SK-N-SH (cell line): ENCODE data around the gene GPR55. TPM values are rescaled to one million over a fixed set of nuclear protein-coding genes. Genes with fewer than 3 reads are reported as not detected.

ENCODE experiments used
- CTCF ChIA-PET: fragments of 300-600, 350-600 bp; formaldehyde crosslinking; extraction: SDS; loops from one replicate; lab custom pipeline; 2021; lab: Yijun Ruan, JAX
- POLR2A ChIA-PET: fragments of 350-600 bp; sonication (Branson Sonifier 250); formaldehyde crosslinking; extraction: SDS; loops from one replicate; lab custom pipeline; 2020; ENCODE audit warnings: antibody characterized with exemption, inconsistent platforms; lab: Yijun Ruan, JAX
- DNase-seq: peaks from one replicate; pipeline ENCODE4 v3.0.0; 2012
- H2AFZ ChIP-seq: fragments of 200-600 bp; sonication (generic); 2 replicates; pipeline ENCODE4 v1.8.1; 2016; ENCODE audit warnings: antibody characterized with exemption, mild to moderate bottlenecking, low read depth
- H3F3A ChIP-seq: fragments of 200-600 bp; sonication (generic); replicated peaks from 2 replicates; pipeline ENCODE3; 2016; ENCODE audit warnings: antibody characterized with exemption, mild to moderate bottlenecking; ENCODE audit not compliant: insufficient read depth
- H3K27ac ChIP-seq, 2 experiments: fragments of 200-500 bp in 1 of 2; fragments of 200-600 bp in 1 of 2; sonication (Bioruptor generic) in 1 of 2; sonication (generic), shearing (Covaris generic) in 1 of 2; 2 replicates each; pipeline versions ENCODE4 v1.5.1 to v1.6.1; 2014 to 2016; ENCODE audit warnings: low read depth in 2 of 2, inconsistent platforms in 1 of 2, low read length in 1 of 2, mild to moderate bottlenecking in 1 of 2, mixed read lengths in 1 of 2
- H3K27me3 ChIP-seq: fragments of 200-600 bp; sonication (generic), shearing (Covaris generic); 2 replicates; pipeline ENCODE4 v1.6.1; 2016; ENCODE audit warnings: mixed run types; ENCODE audit not compliant: insufficient read depth
- H3K36me3 ChIP-seq, 2 experiments: fragments of 200-500 bp in 1 of 2; fragments of 200-600 bp in 1 of 2; sonication (Bioruptor generic) in 1 of 2; sonication (generic) in 1 of 2; replicated peaks in 1 of 2; 2 replicates each; pipeline versions ENCODE3 to v1.5.1; 2014 to 2016; ENCODE audit warnings: low read length in 1 of 2, mild to moderate bottlenecking in 1 of 2; ENCODE audit not compliant: insufficient read depth in 2 of 2, control insufficient read depth in 1 of 2
- H3K4me1 ChIP-seq, 2 experiments: fragments of 200-500 bp in 1 of 2; fragments of 200-600 bp in 1 of 2; sonication (Bioruptor generic) in 1 of 2; sonication (generic), shearing (Covaris generic) in 1 of 2; 2 replicates each; pipeline versions ENCODE4 v1.5.1 to v1.6.1; 2014 to 2016; ENCODE audit warnings: low read depth in 1 of 2, low read length in 1 of 2, mixed run types in 1 of 2; ENCODE audit not compliant: insufficient read depth in 2 of 2, control insufficient read depth in 1 of 2
- H3K4me2 ChIP-seq: fragments of 200-600 bp; sonication (generic), shearing (Covaris generic); 2 replicates; pipeline ENCODE4 v1.6.1; 2017; ENCODE audit warnings: mixed run types
- H3K4me3 ChIP-seq, 2 experiments: fragments of 200-500 bp in 1 of 2; fragments of 200-600 bp in 1 of 2; sonication (Bioruptor generic) in 1 of 2; sonication (generic), shearing (Covaris generic) in 1 of 2; 2 replicates each; pipeline versions ENCODE4 v1.5.1 to v1.8.1; 2014 to 2016; ENCODE audit warnings: low read depth in 2 of 2, inconsistent platforms in 1 of 2, low read length in 1 of 2, mild to moderate bottlenecking in 1 of 2, mixed read lengths in 1 of 2, moderate library complexity in 1 of 2
- H3K79me2 ChIP-seq: fragments of 200-600 bp; sonication (generic); 2 replicates; pipeline ENCODE4 v1.8.1; 2017; ENCODE audit warnings: mild to moderate bottlenecking; ENCODE audit not compliant: insufficient read depth
- H3K9ac ChIP-seq: fragments of 200-600 bp; sonication (generic); 2 replicates; pipeline ENCODE4 v1.6.1; 2017; ENCODE audit warnings: mixed run types
- H3K9me2 ChIP-seq: fragments of 200-600 bp; sonication (generic); 2 replicates; pipeline ENCODE4 v1.6.1; 2017; ENCODE audit warnings: mixed run types
- H3K9me3 ChIP-seq: fragments of 200-600 bp; sonication (generic); 2 replicates; pipeline ENCODE4 v1.6.1; 2017; ENCODE audit warnings: mixed run types, mild to moderate bottlenecking, moderate library complexity
- H4K20me1 ChIP-seq: fragments of 200-600 bp; sonication (generic); 2 replicates; pipeline ENCODE4 v1.6.1; 2017; ENCODE audit warnings: mild to moderate bottlenecking, mixed run types; ENCODE audit not compliant: insufficient read depth
- ELF1 ChIP-seq: IDR thresholded peaks from 2 replicates; pipeline ENCODE4 v1.4.0; 2012
- EZH2phosphoT487 ChIP-seq: fragments of 200-600 bp; sonication (generic); IDR thresholded peaks from 2 replicates; pipeline ENCODE4 v1.6.1; 2017; ENCODE audit warnings: low read depth, mixed run types, mild to moderate bottlenecking, antibody characterized with exemption, moderate library complexity, borderline replicate concordance
- FOXJ3 ChIP-seq: sonication (generic); formaldehyde crosslinking; IDR thresholded peaks from 2 replicates; pipeline ENCODE4 v1.5.1; 2020; ENCODE audit warnings: mild to moderate bottlenecking, missing genetic modification reagents
- FOXM1 ChIP-seq: IDR thresholded peaks from 2 replicates; pipeline ENCODE4 v1.4.0; 2012; ENCODE audit warnings: low read depth, mild to moderate bottlenecking
- GABPA ChIP-seq: IDR thresholded peaks from 2 replicates; pipeline ENCODE4 v1.4.0; 2012; ENCODE audit warnings: low read depth, mild to moderate bottlenecking
- GATA2 ChIP-seq: sonication (generic); formaldehyde crosslinking; IDR thresholded peaks from 2 replicates; pipeline ENCODE4 v1.5.0; 2020; ENCODE audit warnings: mild to moderate bottlenecking, missing genetic modification reagents
- IRF3 ChIP-seq: fragments of 150-350 bp; IDR thresholded peaks from 2 replicates; pipeline ENCODE4 v1.6.1; 2016; ENCODE audit warnings: mild to moderate bottlenecking, low read depth, low read length
- JUND ChIP-seq: IDR thresholded peaks from 2 replicates; pipeline ENCODE4 v1.4.0; 2012
- NRF1 ChIP-seq: IDR thresholded peaks from 2 replicates; pipeline ENCODE4 v1.6.1; 2012; ENCODE audit warnings: low read depth, mild to moderate bottlenecking, low read length
- PBX3 ChIP-seq: IDR thresholded peaks from 2 replicates; pipeline ENCODE4; 2012
- RAD21 ChIP-seq: IDR thresholded peaks from 2 replicates; pipeline ENCODE4 v1.6.1; 2012; ENCODE audit warnings: mild to moderate bottlenecking, low read length
- REST ChIP-seq: IDR thresholded peaks from 2 replicates; pipeline ENCODE4 v1.6.1; 2012; ENCODE audit warnings: mild to moderate bottlenecking, low read depth, low read length, moderate library complexity
- RFX5 ChIP-seq: IDR thresholded peaks from 2 replicates; pipeline ENCODE4 v1.6.1; 2012; ENCODE audit warnings: mild to moderate bottlenecking, improper control_type of control experiment, low read length
- SIN3A ChIP-seq: IDR thresholded peaks from 2 replicates; pipeline ENCODE4 v1.6.1; 2012; ENCODE audit warnings: low read depth, mild to moderate bottlenecking, low read length, moderate library complexity, borderline replicate concordance
- TEAD4 ChIP-seq: IDR thresholded peaks from 2 replicates; pipeline ENCODE4 v1.4.0; 2012; ENCODE audit warnings: mild to moderate bottlenecking, borderline replicate concordance; ENCODE audit not compliant: insufficient read depth
- USF1 ChIP-seq: IDR thresholded peaks from 2 replicates; pipeline ENCODE4 v1.4.0; 2012; ENCODE audit warnings: low read depth, borderline replicate concordance
- USF2 ChIP-seq: fragments of 150-350 bp; IDR thresholded peaks from 2 replicates; pipeline ENCODE4 v1.6.1; 2017; ENCODE audit warnings: antibody characterized with exemption, low read length, low read depth, borderline replicate concordance
- YY1 ChIP-seq: IDR thresholded peaks from 2 replicates; pipeline ENCODE4 v1.4.0; 2012; ENCODE audit warnings: low read depth, mild to moderate bottlenecking
- WGBS: methylation state at CpG from one replicate; pipeline ENCODE4 v1.1.6; 2017; ENCODE audit warnings: low lambda C conversion rate; 5-methylcytosine and 5-hydroxymethylcytosine counted together
- polyA plus RNA-seq, 3 experiments: library from polyadenylated mRNA; depleted of rRNA; stranded (reverse); fragments of >200 nt; gene quantifications; 2 replicates each; pipeline ENCODE4 v1.2.3, GENCODE V29; 2012

Gene GPR55
- polyA plus RNA-seq, 1 of the 3 experiments (the other 2 are of a cell fraction), result not detected

- no peak overlapping the region for H3K4me3 ChIP-seq
- H3K4me1 ChIP-seq, result peaks cover 0 to 9% of the 10 kb centered on the region in 2 experiments; a peak in 1 of 4 replicates
- H3K4me2 ChIP-seq, result no peak overlapping the region
- ChIA-PET CTCF (interaction anchor here (0.7 to 2.2 kb wide), 5 partner anchors 8 to 36 kb away, joined by 3 to 11 read pairs (median 8); partner anchors contain the start of gene ITM2C), POLR2A (no interaction called here)
- WGBS, result 92% methylated on average over 19 of the region's 20 CpGs
- no peaks in the 10 kb centered on the region for H3K9me3 ChIP-seq
- H3K36me3 ChIP-seq, result peaks cover 0 to 42% of the 10 kb centered on the region in 2 experiments
- H3K9ac ChIP-seq, result no peak overlapping the region
- no peaks in the 10 kb centered on the region for H3K79me2 ChIP-seq
- no peak overlapping the region for H3K27ac ChIP-seq
- H3K27me3 ChIP-seq, result no peaks in the 10 kb centered on the region
- H3K9me2 ChIP-seq, result no peaks in the 10 kb centered on the region
- H2AFZ ChIP-seq, result no peak overlapping the region
- TF ChIP-seq JUND, result no peak
- TF ChIP-seq EZH2phosphoT487, result no peak
- no peak for TF ChIP-seq GABPA
- no peak for TF ChIP-seq NRF1
- DNase-seq, result no peak
- H3F3A ChIP-seq, result no peaks in the 10 kb centered on the region
- no peaks in the 10 kb centered on the region for H4K20me1 ChIP-seq
Measured at GRCh38 chr2:230877759-230878598, 47.1 kb downstream of the GPR55 start.

- no peak overlapping the region for H3K4me3 ChIP-seq
- CTCF ChIA-PET, result interaction anchor here (0.6 to 1.4 kb wide), 2 partner anchors 28 to 37 kb away, joined by 3 to 5 read pairs; no protein-coding TSS in a partner anchor
- DNase-seq, result no peak
- TF ChIP-seq REST (no peak), EZH2phosphoT487 (no peak), YY1 (no peak), RFX5 (no peak), FOXM1 (no peak), SIN3A (no peak), USF1 (no peak), IRF3 (no peak), FOXJ3 (CRISPR knock-in tag) (no peak), RAD21 (no peak), ELF1 (no peak), USF2 (no peak), GATA2 (CRISPR knock-in tag) (no peak), PBX3 (no peak), TEAD4 (no peak)
Measured at GRCh38 chr2:230877116-230877758, 47.8 kb downstream of the GPR55 start.

More at GRCh38 chr2:230877116-230877758, 47.8 kb downstream of the GPR55 start:
- no peak overlapping the region for H2AFZ ChIP-seq
- POLR2A ChIA-PET, result no interaction called here
- H3K27ac ChIP-seq, result no peak overlapping the region; a peak in 1 of 4 replicates
- no peaks in the 10 kb centered on the region for H3K9me2 ChIP-seq
- H3K27me3 ChIP-seq, result no peaks in the 10 kb centered on the region
- H3K36me3 ChIP-seq, result peaks cover 0 to 42% of the 10 kb centered on the region in 2 experiments
- H3K79me2 ChIP-seq, result no peaks in the 10 kb centered on the region
- 92% methylated on average over 12 of the region's 27 CpGs for WGBS
- H4K20me1 ChIP-seq, result no peaks in the 10 kb centered on the region
- no peaks in the 10 kb centered on the region for H3K9me3 ChIP-seq
- no peaks in the 10 kb centered on the region for H3F3A ChIP-seq
- H3K4me1 ChIP-seq, result peaks cover 0 to 15% of the 10 kb centered on the region in 2 experiments; a peak in 1 of 4 replicates
- H3K9ac ChIP-seq, result no peak overlapping the region
- no peak overlapping the region for H3K4me2 ChIP-seq
